ENCODE results near the gene TJP1. TPM values are rescaled to one million over a fixed set of nuclear protein-coding genes. Genes with fewer than 3 reads are reported as not detected.
"Not testable (repeated sequence)": the region's sequence is repeated elsewhere in the genome, so short reads cannot be mapped to it uniquely, and the experiment has no call there.

TJP1 gene
- total RNA-seq, 1 experiment from 2014 or later: 40.4 TPM

- DNase-seq (ENCODE audit: low read depth): no peak
These were observed 21.5 kb downstream of the TJP1 start for GRCh38 chr15:29800491-29801366.

- no peak for DNase-seq (ENCODE audit: low read depth)
These were observed 22.4 kb downstream of the TJP1 start for GRCh38 chr15:29799859-29800258.

GRCh38 chr15:29795610-29796009 is 26.7 kb downstream of the TJP1 start:
- no peak for DNase-seq (ENCODE audit: low read depth)

GRCh38 chr15:29792426-29793159 is 29.7 kb downstream of the TJP1 start:
- peak; percentile 60 for DNase-seq (ENCODE audit: low read depth)

- no peak for DNase-seq (ENCODE audit: low read depth)
These were observed 31.7 kb downstream of the TJP1 start for GRCh38 chr15:29790607-29791006.

GRCh38 chr15:29789871-29790270 is 32.4 kb downstream of the TJP1 start:
- no peak for DNase-seq (ENCODE audit: low read depth)

GRCh38 chr15:29788433-29789034 is 33.7 kb downstream of the TJP1 start:
- DNase-seq (ENCODE audit: low read depth): no peak

- DNase-seq (ENCODE audit: low read depth): no peak
These were observed 34.5 kb downstream of the TJP1 start for GRCh38 chr15:29787767-29788166.

GRCh38 chr15:29785642-29786041 is 36.6 kb downstream of the TJP1 start:
- DNase-seq (ENCODE audit: low read depth): no peak

- DNase-seq (ENCODE audit: low read depth): no peak
These were observed 37.1 kb downstream of the TJP1 start for GRCh38 chr15:29785136-29785535.

GRCh38 chr15:29784413-29784812 is 37.9 kb downstream of the TJP1 start:
- DNase-seq (ENCODE audit: low read depth): peak; percentile 51

GRCh38 chr15:29782816-29783215 is 39.5 kb downstream of the TJP1 start:
- not testable (repeated sequence) for DNase-seq (ENCODE audit: low read depth)

GRCh38 chr15:29778382-29778781 is 43.9 kb downstream of the TJP1 start:
- DNase-seq (ENCODE audit: low read depth): no peak

GRCh38 chr15:29776859-29777258 is 45.4 kb downstream of the TJP1 start:
- no peak for DNase-seq (ENCODE audit: low read depth)

- peak; percentile 69 for DNase-seq (ENCODE audit: low read depth)
These were observed 47.4 kb downstream of the TJP1 start for GRCh38 chr15:29774900-29775299.

GRCh38 chr15:29773816-29774215 is 48.5 kb downstream of the TJP1 start:
- no peak for DNase-seq (ENCODE audit: low read depth)

- no peak for DNase-seq (ENCODE audit: low read depth)
These were observed 49.3 kb downstream of the TJP1 start for GRCh38 chr15:29773000-29773399.

GRCh38 chr15:29770796-29771195 is 51.5 kb downstream of the TJP1 start:
- peak; percentile 52 for DNase-seq (ENCODE audit: low read depth)

- peak; percentile 23 for DNase-seq (ENCODE audit: low read depth)
These were observed 56.3 kb downstream of the TJP1 start for GRCh38 chr15:29765898-29766527.

GRCh38 chr15:29765234-29765841 is 56.9 kb downstream of the TJP1 start:
- no peak for DNase-seq (ENCODE audit: low read depth)

GRCh38 chr15:29759596-29759995 is 62.7 kb downstream of the TJP1 start:
- DNase-seq (ENCODE audit: low read depth): no peak
